Duodenal mucosa (tissue), 2 donors: ENCODE data around the gene SLC25A26.

ENCODE experiments used
- H3K27ac ChIP-seq: one replicate; pipeline ENCODE4 v1.7.0; 2013; ENCODE audit warnings: low read depth, low read length
- H3K27me3 ChIP-seq, 2 donors: one replicate each; pipeline ENCODE4 v1.7.0; 2013; ENCODE audit warnings: low read length in 2 of 2, control low read depth in 1 of 2; ENCODE audit not compliant: insufficient read depth in 2 of 2, control insufficient read depth in 1 of 2
- H3K36me3 ChIP-seq, 2 donors: one replicate each; pipeline ENCODE4 v1.7.0; 2013; ENCODE audit warnings: low read length in 2 of 2, control low read depth in 1 of 2; ENCODE audit not compliant: insufficient read depth in 2 of 2, control insufficient read depth in 1 of 2
- H3K4me1 ChIP-seq, 2 donors: one replicate each; pipeline ENCODE4 v1.7.0; 2013; ENCODE audit warnings: low read length in 2 of 2, control low read depth in 1 of 2; ENCODE audit not compliant: insufficient read depth in 2 of 2, control insufficient read depth in 1 of 2
- H3K4me3 ChIP-seq, 2 donors: one replicate each; pipeline ENCODE4 v1.7.0; 2013; ENCODE audit warnings: low read length in 2 of 2, low read depth in 1 of 2
- H3K9ac ChIP-seq, 2 donors: one replicate each; pipeline ENCODE4 v1.7.0; 2013; ENCODE audit warnings: low read length in 2 of 2, low read depth in 1 of 2
- H3K9me3 ChIP-seq, 2 donors: one replicate each; pipeline ENCODE4 v1.7.0; 2013; ENCODE audit warnings: low read length in 2 of 2, control low read depth in 1 of 2; ENCODE audit not compliant: control insufficient read depth in 1 of 2

Gene SLC25A26

DNA sequence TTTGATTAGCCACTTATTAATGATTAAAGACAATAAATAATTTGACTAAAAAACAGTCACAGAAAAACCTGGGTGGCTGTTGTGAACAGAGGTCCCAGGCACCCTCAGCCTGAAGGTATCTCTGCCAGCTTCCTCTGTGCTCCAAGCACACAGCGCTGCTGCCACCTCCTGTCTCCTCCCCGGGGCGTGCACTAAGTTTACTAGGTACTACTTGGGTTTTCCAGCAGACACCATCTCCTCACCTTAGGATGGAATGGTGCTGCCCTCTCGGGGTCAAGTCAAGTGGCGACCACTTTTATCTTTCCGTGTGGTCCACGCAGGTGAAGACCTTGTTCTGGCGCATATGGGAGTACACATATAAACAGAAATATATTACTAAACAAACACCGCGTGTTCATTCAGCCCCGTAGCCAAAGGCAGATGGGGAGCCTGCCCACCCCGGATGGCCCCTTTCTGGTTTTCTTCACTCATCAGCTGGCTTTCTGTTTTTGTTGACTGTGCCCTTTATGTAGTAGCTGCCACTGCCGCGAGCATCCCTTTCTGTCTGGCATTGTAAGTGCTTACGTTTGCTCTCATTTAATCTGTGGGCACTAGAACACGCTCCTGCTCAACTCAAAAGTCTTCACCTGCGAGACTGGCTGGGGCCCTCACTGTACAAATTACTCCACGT is 152.0 kb downstream of the SLC25A26 start:
- Histone ChIP-seq H3K27ac (no peak overlapping the region), H3K9me3 (no peaks in the 10 kb centered on the region), H3K9ac (no peak overlapping the region), H3K4me1 (peaks cover 13 to 16% of the 10 kb centered on the region in 2 donors), H3K4me3 (no peak overlapping the region), H3K27me3 (no peaks in the 10 kb centered on the region), H3K36me3 (peaks cover 3 to 35% of the 10 kb centered on the region in 2 donors)

DNA sequence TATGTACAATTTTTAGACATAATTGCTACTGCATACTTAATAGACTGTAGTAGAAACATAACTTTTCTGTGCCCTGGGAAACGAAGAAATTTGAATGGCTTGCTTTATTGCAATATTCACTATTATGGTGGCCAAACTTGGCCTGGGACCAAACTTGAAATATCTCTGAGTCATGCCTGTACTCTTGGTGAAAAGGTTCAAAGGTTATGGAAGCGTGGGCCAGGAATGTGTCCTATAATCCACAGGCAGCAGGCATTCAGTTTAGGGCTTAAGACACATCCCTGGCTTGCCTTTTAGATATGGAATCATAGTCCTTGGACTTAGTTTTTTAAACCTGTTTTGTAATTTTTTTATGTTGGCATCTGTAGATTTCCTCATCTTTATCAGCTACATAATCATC is 155.8 kb downstream of the SLC25A26 start:
- Histone ChIP-seq H3K27ac (no peak overlapping the region), H3K4me1 (peaks cover 13 to 17% of the 10 kb centered on the region in 2 donors), H3K9ac (no peak overlapping the region), H3K4me3 (no peak overlapping the region), H3K27me3 (no peaks in the 10 kb centered on the region), H3K36me3 (peaks cover 33 to 73% of the 10 kb centered on the region in 2 donors), H3K9me3 (no peaks in the 10 kb centered on the region)

DNA sequence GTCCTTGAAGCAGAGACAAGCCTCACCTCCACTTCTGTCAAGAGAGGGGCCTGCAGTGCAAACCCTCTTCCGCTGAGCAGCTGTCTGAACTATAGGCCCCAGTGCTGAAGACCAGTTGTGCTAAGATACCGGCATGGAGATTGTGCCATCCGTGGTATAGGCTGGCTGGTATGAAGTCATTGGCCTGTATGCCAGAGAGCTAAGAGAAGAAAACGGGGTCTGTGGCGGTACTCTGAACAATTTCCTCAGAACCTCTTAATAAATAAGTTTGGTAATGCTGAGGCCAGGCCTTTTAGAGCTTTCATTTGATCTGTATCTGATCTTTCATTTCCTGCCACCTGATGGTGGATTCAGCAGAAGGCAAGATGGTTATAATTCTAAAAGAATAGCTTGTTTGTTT is 157.0 kb downstream of the SLC25A26 start:
- Histone ChIP-seq H3K27ac (no peak overlapping the region), H3K9me3 (no peaks in the 10 kb centered on the region), H3K27me3 (no peaks in the 10 kb centered on the region), H3K4me3 (no peak overlapping the region), H3K36me3 (peaks cover 45 to 85% of the 10 kb centered on the region in 2 donors), H3K4me1 (peaks cover 13 to 17% of the 10 kb centered on the region in 2 donors), H3K9ac (no peak overlapping the region)

DNA sequence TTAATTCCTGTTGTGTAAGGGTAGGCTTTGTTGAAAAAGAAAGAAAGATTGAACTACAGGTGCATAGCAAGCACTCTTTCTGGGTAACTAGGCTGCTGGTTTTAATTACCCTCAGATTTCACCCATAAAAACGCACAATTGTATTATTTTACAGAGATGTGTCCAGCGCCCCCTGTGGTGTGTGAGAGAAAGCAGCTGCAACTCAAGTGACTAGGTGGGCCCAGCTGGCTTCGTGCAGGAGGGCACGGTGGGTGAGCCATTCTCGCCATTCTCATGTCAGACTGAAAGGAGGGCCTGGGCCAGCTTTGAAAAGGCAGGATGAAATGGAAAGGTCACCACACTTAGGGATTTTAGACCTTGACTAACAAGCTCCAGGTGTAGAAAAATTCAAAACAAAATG is 157.5 kb downstream of the SLC25A26 start:
- H3K36me3 ChIP-seq, result peaks cover 49 to 87% of the 10 kb centered on the region in 2 donors
- H3K4me3 ChIP-seq, result no peak overlapping the region
- H3K4me1 ChIP-seq, result peaks cover 13 to 17% of the 10 kb centered on the region in 2 donors
- no peak overlapping the region for H3K27ac ChIP-seq
- no peak overlapping the region for H3K9ac ChIP-seq
- no peaks in the 10 kb centered on the region for H3K9me3 ChIP-seq
- no peaks in the 10 kb centered on the region for H3K27me3 ChIP-seq

DNA sequence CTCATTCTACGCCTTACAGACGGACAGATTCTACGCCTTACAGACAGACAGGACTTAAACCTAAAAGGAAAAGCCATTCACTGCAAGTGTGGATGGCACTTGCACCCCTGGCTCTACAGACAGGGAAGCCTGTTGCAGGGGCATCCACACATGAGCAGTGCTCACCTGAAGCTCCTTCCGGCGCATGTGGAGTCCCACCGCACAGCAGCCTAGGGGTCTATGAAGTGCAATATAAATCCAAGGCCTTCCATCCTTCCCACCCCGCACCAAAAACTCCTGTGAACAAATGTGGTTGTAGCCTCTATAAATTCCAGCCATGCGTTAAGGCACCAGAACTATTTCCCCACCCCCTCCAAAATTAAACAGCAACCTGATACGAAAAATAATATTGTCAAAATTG is 158.8 kb downstream of the SLC25A26 start:
- Histone ChIP-seq H3K36me3 (peaks cover 62 to 89% of the 10 kb centered on the region in 2 donors), H3K27me3 (no peaks in the 10 kb centered on the region), H3K4me1 (peaks cover 13 to 17% of the 10 kb centered on the region in 2 donors), H3K4me3 (no peak overlapping the region), H3K9me3 (no peaks in the 10 kb centered on the region), H3K27ac (no peak overlapping the region), H3K9ac (no peak overlapping the region)

DNA sequence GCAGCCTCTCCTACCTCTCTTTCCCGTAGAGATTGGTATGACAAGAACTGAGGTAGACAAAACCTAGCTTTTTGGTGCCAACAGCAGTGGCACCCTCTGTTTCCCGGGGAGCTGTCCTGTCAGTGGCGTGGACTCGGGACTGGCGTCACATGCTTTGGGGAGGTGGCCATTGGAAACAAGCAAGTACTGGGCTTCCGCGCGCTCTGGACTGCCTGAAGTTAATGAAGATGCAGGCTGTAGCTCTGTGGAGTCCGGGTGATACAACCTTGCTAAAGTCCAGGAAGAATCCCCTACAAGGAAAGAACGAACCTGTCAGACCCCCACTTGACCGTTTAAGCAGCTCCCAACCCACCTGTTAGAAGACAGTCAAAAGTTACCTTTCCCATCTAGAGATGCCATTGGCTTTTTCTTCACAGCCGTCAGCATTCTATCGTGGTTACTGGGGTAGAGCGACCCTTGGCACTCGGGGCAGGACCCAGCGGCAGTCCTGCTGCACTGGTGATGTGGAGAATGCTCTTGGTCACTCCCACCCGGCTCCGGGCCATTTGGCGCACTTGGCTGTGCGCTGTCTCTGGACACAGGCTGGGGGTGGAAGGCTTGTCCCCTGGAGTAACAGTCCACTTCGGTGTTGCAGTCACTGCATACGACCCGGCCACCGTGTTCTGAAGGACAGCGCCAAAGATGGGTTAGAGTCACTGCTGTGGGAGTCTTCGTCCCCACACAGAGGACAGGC is 159.6 kb downstream of the SLC25A26 start:
- peaks cover 70 to 93% of the 10 kb centered on the region in 2 donors for H3K36me3 ChIP-seq
- no peak overlapping the region for H3K27ac ChIP-seq
- no peak overlapping the region for H3K4me3 ChIP-seq
- H3K4me1 ChIP-seq, result peaks cover 13 to 17% of the 10 kb centered on the region in 2 donors
- H3K27me3 ChIP-seq, result no peaks in the 10 kb centered on the region
- H3K9me3 ChIP-seq, result no peaks in the 10 kb centered on the region
- H3K9ac ChIP-seq, result no peak overlapping the region

DNA sequence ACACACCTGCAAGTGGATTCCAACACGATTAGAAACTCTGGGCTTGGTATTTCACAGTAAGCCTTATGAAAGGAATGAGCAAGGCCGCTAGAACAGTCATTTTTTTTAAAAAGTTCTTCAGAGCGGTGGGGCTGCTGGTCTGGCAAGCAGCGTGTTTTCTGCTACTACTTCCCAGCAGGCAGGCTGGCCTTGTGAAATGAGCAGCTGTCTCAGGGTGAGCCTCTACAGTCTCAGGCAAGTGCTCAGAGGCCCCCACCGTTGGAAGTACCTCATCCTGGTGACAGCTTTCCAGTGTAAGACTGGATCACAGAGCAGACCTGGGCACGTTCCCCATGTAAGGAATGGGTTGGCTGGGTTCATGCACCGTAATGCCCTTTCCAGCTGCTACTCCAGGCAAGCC is 160.8 kb downstream of the SLC25A26 start:
- no peak overlapping the region for H3K9ac ChIP-seq
- H3K27me3 ChIP-seq, result no peaks in the 10 kb centered on the region
- no peak overlapping the region for H3K4me3 ChIP-seq
- peaks cover 80 to 97% of the 10 kb centered on the region in 2 donors for H3K36me3 ChIP-seq
- no peaks in the 10 kb centered on the region for H3K9me3 ChIP-seq
- peaks cover 11 to 13% of the 10 kb centered on the region in 2 donors for H3K4me1 ChIP-seq
- H3K27ac ChIP-seq, result no peak overlapping the region

DNA sequence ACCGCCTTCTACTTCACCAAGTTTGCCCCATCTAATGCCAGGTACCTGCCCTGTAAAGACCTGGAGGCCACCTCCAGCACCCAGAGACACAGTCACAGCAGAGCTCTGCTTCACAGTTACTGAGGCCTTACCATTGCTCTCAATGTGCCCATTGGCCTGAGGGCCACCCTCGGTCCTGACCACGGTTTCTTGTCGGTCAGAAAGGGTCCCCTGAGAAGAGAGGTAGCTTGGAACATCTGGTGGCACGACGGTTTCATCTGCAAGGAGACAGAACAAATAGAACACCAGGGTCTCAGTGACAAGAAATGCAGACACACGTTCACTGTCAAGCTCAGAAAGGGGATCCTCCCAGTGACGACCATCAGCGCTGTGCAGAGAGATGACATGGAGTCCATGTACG is 161.3 kb downstream of the SLC25A26 start:
- Histone ChIP-seq H3K9me3 (no peaks in the 10 kb centered on the region), H3K4me3 (no peak overlapping the region), H3K27ac (no peak overlapping the region), H3K4me1 (peaks cover 6 to 8% of the 10 kb centered on the region in 2 donors), H3K9ac (no peak overlapping the region), H3K36me3 (peaks cover 85 to 99% of the 10 kb centered on the region in 2 donors), H3K27me3 (no peaks in the 10 kb centered on the region)

DNA sequence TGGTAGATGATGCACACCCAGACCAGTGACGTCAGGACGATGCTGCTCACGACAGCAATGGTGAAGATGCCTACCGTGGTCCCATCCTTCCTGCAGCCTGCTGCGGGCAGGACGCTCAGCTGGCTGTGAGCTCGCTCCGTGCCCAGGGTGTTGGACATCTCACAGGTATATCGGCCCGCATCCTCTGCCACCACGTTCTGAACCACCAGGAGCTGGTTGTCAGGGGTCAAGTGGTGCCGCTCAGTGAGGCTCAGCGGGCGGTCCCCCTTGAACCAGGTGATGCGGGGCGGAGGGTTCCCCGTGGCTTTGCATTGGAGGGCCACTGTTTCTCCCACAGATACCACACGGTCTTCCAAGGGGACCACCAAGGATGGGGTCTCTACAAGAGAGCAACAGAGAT is 162.2 kb downstream of the SLC25A26 start:
- Histone ChIP-seq H3K9ac (no peak overlapping the region), H3K36me3 (peaks cover 81 to 94% of the 10 kb centered on the region in 2 donors), H3K4me1 (no peaks in the 10 kb centered on the region), H3K27me3 (no peaks in the 10 kb centered on the region), H3K9me3 (no peaks in the 10 kb centered on the region), H3K27ac (no peak overlapping the region), H3K4me3 (no peak overlapping the region)

DNA sequence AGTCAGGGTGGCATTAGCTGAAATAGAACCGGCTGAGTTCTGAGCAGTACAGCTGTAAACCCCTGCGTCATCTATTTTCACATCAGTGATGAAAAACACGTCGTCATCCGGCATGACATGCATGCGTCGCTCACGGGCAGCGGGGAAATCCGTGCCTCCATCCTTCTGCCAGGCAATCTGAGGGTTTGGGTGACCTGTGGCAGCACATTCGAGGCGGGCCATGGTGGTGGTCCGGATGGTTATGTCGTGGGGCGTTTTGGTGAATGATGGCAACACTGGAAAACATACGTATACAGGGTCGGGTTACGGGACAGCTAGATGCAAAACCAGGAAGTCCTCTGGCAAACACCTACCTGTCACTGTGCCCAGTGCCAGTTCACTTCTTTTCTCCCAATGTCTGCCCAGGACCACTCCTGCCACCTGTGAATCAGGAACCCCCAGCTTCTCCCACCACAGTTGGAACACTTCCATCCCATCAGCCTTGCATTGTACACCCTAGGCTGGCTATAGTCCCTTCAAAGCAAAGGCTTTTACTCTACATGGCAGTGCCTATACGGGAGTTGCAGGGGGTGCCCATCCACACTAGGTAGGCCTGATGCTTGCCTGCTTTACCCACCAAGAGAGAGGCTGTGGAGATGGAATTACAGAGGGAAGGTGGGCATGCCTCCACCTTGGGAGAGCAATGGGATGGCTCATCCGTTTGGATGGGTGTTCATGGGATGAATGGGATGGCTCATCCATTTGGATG is 163.4 kb downstream of the SLC25A26 start:
- H3K27me3 ChIP-seq, result no peaks in the 10 kb centered on the region
- no peaks in the 10 kb centered on the region for H3K9me3 ChIP-seq
- H3K4me3 ChIP-seq, result no peak overlapping the region
- H3K9ac ChIP-seq, result no peak overlapping the region
- peaks cover 78 to 83% of the 10 kb centered on the region in 2 donors for H3K36me3 ChIP-seq
- H3K4me1 ChIP-seq, result no peaks in the 10 kb centered on the region
- H3K27ac ChIP-seq, result no peak overlapping the region
